Measurements from ENCODE around the gene GAB2. TPM values are rescaled to one million over a fixed set of nuclear protein-coding genes. Genes with fewer than 3 reads are reported as not detected.
"Not testable (repeated sequence)": the region's sequence is repeated elsewhere in the genome, so short reads cannot be mapped to it uniquely, and the experiment has no call there.

Gene GAB2
- total RNA-seq, 1 experiment from 2014 or later, result 5.0 TPM

DNA sequence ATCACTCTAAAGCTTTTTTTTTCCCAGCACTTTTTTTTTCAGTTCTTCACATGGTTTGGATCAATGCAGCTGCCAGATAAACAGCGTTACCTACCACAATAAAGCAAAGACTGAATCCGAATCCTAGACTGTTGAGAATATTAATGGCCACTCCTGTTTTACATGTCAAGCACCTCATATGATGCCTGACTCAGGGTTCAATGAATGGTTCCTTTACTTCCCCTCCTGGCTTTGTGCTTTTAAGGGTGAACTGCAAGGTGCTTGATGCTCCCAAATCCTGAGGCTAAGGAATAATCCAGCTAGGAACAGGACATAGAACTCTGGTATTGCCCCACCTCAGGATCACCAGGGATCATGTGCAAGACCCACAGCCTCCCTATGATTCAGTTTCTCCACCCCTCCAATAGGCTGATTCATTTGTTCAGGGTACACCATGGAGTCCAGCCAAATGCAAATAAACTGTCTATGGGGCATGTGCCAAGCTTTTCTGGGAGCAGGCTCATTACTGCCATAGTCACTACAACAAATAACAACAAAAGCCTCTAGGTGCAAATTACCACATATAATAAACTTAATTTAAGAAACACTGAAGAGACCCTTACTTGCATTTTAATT is 104.3 kb downstream of the GAB2 start:
- DNase-seq (ENCODE audit: low read depth), result peak; percentile 80

DNA sequence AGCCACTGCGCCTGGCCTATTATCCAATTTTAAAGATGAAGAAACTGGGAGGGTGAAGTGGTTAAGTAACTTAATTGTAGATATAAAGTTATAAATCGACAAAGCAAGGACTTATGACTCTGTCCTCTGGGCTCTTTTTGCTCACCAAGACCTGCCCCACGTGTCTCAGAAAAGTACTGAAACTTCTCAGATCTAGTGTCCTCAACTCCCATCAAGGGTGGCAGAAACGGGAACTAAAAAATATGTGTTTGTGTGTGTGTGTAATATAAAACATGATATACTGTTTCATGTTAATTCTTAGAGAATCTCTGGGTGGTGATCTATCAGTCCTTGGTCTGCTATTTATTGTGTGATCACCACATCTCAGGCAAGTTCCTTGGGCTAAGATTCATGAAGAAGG is 104.9 kb downstream of the GAB2 start:
- DNase-seq (ENCODE audit: low read depth), result no peak

DNA sequence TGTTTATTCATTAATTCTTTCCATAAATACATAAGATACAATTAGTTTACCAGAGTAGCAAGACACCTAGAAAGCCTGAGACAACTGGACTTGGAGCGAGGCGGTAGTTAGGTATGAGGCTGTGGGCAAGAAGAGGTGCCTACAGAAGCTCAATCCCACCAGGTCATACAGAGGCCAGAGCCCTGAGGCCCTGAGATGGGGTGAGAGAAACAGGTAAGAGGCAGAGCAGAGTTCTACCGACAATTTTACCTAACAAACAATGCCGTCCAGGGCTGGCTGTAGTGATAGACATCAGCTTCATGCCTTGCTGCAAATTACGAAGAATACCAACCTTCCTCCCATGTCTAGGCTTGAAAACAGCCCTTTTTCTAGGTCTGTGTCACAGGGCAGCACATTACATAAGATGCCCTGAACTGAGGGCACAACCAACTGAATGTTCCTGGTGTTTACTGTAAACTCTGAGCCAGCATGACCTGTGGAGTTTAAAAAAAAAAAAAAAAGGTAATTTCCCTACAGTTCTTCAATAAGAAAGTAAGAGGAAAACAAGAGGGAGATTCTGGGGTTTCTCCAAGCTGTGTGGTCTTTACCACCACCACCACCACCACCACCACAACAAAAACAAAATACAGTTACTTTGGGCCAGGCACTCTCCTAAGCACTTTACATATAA is 105.8 kb downstream of the GAB2 start:
- no peak for DNase-seq (ENCODE audit: low read depth)

DNA sequence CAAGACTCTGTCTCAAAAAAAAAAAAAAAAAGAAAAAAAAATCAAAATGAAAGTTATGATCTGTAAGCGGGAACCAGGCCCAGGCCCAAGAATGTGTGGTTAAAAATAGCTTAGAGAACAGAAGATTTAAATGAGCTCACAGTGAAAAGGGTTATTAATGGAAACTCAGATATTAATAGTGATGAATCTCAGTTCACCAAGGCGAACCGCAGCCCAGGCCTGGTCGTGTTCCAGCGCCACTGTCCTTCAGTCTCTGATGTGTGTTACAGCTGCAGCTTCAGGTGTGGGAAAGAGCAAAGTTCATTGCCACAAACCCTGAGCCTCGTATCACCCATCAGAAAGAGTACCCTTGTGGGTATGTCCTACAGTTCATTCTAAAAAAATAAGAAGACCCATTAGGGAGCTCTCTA is 107.1 kb downstream of the GAB2 start:
- DNase-seq (ENCODE audit: low read depth), result peak; percentile 12

DNA sequence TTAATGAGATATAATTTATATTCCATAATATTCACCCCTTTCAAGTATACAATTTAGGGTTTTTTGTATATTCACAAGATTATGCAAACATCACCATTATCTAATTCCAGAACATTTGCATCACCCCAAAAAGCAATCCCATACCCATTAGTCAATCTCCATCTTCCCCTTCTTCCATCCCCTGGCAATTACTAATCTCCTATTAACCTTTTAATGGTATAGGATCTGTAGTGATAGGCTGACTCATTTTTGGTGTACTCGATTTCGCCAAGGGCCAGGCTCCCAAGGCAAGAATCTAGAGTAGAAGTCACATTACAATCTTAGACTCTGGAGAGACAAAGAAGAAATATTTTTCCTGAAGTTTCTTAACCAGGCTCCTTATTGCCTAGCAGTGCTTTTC is 113.4 kb downstream of the GAB2 start:
- no peak for DNase-seq (ENCODE audit: low read depth)

DNA sequence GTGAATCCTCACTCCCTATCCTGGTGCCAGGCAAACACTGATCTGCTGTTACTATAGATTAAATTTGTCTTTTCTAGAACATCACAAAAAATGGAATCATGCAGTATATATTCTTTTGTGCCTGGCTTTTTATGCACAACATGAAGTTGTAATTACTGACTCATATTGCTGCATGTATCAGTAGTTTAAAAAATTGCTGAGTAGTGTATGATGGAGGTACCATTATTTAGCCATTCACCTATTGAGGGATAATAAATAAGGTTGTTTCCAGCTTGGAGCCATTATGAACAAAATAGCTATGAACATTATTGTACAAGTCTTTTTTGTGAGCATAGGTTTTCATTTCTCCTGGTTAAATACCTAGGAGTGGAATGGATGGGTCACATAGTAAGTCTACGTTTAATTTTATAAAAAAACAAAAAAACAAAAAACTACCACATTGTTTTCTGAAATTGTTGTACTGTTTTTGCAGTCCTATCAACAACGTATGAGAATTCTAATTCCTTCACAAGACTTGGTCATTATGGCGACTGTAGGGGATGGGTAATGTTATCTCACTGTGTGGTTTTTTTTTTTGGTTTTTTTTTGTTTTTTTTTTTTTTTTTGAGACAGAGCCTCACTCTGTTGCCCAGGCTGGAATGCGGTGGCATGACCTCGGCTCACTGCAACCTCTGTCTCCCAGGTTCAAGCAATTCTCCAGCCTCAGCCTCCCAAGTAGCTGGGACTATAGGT is 117.3 kb downstream of the GAB2 start:
- DNase-seq (ENCODE audit: low read depth), result no peak

DNA sequence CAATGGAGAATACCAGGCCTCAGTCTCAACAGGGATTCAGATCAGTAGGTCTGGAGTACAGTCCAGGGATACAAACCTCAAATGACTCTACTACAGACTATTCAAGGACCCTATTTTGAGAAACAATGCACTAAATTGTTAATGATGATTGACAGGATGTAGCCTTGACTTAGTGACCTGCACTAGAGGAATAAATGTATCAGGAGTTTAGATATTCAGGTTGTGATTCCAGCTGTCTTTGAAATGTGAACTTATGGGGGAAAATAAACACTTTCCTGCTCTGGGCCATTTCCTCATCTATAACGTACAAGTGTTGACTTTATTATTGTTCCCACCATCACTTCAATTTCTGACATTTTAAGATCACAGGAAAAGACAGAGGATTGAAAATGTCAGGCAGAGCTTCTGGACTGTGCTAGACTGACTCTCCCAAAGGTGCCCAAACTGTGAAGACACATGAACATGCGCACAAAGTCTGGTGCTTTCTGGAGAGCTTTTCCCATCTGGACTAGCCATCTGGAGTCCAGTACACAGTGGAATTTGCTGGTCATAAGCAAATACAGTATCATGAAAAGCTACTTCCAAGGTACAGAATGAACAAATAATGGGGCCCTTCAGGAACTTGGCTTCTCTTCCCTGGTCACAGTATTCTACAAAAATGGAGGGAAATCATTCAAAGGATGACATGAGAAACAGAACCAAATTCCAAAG is 118.5 kb downstream of the GAB2 start:
- no peak for DNase-seq (ENCODE audit: low read depth)

DNA sequence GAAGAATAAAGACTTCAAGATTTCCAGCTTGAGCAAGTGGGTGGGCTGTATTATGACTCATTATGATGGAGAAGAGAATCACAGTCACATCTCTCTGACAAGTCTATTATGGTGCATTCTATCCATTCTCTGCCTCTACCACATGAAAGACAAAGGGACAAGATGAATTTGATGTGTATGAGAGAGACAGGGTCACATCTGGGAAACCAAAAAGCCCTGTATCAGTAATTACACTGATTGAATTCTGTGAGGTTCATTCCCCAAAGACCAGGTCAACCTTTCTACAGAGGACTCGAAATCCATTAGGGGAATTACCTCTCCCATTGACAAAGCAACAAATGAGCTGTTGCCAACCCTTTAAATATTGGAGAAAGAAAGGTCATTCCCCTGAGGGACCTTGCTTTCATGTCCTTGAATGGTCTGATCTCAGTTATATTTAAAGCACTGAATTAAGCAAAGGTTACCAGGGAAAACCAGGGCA is 119.3 kb downstream of the GAB2 start:
- DNase-seq (ENCODE audit: low read depth), result no peak

DNA sequence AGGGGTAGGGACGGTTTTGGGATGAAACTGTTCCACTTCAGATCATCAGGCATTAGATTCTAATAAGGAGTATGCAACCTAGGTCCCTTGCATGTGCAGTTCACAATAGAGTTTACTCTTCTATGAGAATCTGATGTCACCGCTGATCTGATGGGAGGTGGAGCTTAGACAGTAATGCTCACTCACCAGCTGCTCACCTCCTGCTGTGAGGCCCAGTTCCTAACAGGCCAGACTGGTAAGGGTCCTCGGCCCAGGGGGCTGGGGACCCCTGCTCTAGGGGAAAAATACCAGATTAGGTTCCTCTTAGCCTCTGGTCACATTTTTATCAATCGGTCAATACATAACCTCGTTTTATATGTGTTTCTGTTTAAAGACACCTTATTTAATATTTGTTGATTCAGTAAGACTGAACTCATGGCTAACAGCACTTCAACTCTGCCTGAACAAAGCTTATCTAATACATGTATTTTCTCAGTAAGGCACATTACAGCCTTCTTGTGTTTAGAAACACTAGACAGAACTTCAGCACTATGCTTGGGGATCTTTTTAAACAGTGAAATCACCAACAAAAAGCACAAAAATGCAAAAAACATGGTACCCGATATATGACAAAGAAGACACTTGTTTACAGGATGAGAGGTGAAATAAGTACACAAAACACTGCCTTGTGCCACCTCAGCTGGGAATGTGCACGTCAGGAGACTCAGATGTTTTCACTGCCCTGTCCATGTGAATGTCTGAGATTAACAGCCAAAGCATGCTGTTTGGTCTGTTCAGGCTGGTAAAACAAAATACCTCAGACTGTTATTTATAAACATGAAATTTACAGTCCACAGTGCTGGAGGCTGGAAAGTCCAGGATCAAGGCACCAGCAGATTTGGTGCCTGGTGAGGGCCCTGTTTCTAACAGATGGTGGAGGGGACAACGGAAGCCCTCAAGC is 121.4 kb downstream of the GAB2 start:
- no peak for DNase-seq (ENCODE audit: low read depth)

DNA sequence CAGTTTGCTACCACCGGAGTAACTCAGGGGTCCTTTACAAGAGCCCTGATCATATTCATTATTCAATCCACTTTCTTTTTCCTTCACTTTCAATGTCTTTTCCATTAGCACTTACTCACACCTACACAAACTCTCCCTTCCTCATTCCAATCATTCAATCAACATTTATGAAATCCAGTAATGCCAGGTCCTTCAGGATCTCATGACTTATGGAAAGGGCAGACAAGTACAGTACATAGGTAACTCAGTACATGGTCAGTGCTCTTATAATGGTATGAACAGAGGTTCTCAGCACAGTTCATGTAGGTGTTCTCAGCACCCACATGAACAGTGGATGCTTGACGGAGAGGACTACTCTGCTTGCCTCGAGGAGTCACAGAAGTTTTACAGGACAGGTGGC is 122.3 kb downstream of the GAB2 start:
- DNase-seq (ENCODE audit: low read depth), result no peak

DNA sequence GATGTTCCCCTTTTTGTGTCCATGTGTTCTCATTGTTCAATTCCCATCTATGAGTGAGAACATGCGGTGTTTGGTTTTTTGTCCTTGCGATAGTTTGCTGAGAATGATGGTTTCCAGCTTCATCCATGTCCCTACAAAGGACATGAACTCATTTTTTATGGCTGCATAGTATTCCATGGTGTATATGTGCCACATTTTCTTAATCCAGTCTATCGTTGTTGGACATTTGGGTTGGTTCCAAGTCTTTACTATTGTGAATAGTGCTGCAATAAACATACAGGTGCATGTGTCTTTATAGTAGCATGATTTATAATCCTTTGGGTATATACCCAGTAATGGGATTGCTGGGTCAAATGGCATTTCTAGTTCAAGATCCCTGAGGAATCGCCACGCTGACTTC is 123.5 kb downstream of the GAB2 start:
- DNase-seq (ENCODE audit: low read depth), result not testable (repeated sequence)

DNA sequence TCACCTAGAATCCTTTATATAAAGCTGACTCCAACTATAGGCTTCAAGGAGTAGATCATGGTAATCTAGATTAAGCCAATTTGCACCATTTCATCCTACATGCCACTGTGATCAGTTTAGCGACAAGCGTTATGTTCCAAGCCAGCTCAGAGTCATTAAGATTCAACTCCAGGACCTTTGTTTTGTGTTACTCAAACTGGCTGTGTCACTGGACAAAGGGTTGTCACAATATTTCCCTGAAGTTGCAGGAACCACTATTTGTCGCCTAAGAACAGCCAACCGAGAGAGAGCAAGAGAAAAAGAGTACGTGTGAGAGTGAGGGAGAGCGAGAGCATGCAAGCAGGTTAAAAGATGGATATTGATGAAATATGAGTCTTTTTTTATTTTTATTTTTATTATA is 124.1 kb downstream of the GAB2 start:
- DNase-seq (ENCODE audit: low read depth), result no peak

DNA sequence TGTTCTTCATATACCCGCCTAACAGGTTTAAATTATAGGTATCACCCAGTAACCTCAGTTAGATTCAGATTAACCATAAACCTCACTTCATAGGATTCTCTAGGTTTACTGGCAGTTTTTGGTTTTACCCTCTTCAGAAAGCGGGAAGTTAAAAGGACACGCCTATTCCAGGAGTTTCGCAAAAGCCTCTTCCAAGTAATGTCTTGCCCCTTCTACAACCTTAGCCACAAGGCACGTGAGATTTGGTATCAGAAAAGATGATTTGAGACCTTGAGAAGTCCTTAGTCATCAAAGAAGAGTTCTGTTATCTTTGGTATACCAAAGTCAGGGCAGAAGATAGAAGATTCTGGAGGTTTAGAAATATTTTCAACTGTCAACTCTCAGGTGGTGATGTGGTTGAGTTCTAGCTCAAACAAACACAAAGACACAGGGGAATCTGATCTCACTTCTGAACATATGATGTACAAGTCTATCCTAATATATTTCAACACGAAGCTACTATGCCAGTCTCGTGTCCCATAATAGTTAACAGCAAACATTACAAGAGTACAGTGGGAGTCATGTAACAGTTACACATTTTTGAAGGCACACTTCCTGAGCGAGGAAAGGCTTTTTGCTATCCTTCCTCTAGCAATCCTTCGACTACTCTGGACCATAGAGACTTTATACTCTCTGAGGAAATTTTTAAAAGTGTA is 125.4 kb downstream of the GAB2 start:
- DNase-seq (ENCODE audit: low read depth), result no peak

DNA sequence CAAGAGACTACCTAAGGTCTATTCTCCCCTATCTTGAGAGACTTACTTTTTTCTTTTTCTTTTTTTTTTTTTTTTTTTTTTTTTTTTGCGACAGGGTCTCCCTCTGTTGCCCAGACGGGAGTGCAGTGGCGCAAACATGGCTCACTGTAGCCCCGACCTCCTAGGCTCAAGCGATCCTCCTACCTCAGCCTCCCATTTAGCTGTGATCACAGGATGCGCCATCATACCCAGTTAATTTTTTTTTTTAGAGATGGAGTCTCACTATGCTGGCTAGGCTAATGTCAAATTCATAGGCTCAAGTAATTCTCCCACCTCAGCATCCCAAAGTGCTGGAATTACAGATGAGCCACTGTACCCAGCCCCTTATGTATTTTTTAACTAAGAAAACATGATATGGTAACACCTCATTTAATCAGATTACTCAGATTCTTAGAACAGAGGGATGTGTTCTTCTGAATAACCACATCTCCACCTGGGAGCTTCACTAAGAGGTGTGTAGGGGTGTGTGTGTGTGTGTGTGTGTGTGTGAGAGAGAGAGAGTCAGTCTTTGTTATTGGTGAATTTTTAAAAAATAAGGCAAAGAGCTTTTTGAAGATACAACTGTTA is 126.0 kb downstream of the GAB2 start:
- no peak for DNase-seq (ENCODE audit: low read depth)

DNA sequence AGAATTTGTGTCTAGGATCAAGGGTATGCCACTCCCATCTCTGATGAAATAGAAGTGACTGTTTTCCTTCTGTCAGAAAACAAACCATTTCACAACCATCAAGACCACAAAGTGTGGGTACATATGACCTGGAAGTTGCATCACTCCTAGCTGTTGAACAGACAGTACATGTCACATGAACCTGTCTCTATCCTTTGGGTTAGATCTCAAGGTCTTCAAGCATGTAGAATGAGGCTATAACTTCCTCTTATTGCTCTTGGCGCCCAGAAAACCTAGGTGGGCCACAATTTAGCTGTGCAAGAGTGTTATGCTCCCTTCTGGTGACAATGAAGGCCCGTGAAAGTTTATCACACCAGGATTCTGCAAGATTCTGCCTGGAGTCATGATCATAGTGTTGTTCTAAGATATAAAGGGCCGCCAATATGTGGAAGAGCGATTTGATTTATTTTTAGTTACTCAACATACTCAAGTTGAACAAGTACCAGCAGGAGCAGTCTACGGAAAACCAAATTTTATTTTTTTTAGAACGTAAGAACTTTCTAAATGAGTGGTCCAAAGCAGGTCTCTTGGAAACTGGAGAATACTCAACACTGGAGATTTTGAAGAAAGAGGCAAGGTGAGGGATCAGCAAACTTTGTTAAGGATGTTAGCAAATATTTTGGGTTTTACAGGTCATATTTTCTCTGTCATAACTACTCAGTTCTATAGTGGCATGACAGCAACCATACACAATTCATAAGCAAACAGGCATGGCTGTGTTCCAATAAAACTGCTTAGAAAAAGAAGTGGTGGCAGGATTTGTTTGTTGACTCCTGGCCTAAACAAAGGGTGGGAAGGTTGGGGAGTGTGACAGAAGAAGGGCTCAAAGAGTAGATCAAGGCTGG is 127.1 kb downstream of the GAB2 start:
- DNase-seq (ENCODE audit: low read depth), result peak; percentile 33

DNA sequence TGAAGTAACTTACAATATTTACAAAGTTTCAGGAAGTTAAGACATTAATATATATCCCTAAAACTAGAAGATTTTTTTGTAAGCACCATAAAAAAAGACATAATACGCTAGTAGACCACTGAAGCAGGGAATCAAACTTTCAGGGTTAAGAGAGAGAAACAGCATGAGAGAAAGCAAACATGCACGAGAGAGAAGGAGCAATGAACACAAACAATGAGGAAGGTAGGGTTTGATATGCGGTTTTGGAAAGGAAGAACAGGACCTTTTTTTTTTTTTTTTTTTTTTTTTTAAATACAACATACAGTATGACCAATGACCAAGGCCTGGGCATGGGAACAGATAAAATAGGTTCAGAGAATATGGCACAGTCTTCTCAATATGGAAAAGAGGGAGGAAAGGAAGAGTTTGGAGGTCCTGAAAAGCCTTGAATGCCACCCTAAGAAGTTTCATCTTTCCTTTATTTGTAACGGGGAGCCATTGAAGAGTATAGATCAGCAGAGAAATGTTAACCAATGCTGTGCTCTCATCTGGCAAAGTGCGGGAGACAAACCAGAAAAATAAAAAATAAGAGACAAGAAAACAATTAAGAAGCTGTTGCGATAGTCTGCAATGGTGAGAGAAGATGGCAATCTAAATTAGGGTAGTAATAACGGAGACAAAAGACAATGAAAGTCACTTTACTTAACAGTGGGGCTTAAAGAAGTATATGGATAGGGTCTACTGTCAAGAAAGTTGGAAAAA is 127.9 kb downstream of the GAB2 start:
- no peak for DNase-seq (ENCODE audit: low read depth)

DNA sequence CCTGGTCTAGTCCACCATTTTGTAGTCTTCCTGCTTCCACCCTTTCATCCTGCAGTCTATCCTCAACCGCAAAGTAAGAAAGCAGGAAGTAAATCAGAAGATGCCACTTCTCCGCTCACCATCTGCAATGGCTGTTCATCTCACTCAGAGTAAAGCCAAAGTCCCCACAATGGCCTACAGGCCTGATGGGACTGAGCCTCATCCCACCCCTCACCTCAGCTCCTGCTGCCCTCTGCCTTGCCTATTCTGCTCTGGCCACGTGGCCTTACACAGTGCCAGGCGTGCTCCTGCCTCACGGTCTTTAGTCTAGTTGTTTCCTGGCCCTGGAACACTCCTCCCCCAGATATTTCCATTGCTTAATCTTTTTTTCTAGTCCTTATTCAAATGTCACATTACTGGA is 133.4 kb downstream of the GAB2 start:
- no peak for DNase-seq (ENCODE audit: low read depth)

DNA sequence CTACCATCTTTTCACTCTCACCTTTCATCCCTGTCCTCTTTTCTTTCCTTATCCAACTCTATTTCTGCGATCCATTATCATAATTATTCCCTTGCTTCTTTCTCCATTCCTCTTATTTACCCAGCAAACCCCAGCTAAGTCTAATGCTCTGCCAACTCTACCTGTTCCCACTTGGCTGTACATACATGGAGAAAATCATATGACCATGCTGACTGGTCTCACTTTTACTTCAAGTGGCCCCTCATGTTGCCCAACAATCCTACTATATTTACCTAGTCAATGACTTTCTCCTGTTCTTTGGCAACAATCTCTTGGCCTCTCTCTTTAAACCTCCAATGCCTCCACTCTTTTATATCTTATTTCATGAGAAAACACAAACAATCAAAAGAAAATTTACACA is 134.8 kb downstream of the GAB2 start:
- DNase-seq (ENCODE audit: low read depth), result no peak

All from RPMI7951 (cell line).